Coronary artery (tissue), 2 donors: ENCODE data around the gene FSCN2.

ENCODE experiments used
- DNase-seq: peaks from one replicate; pipeline ENCODE4 v3.0.0-alpha.2; 2017; ENCODE audit warnings: low spot score
- H3K27ac ChIP-seq, 2 donors: fragments of 200-600 bp; sonication (generic); one replicate each; pipeline ENCODE4 v1.5.1; 2016 to 2019
- H3K4me3 ChIP-seq: fragments of 200-600 bp; sonication (generic); 2 replicates; pipeline ENCODE4 v1.5.1; 2016; ENCODE audit warnings: mild to moderate bottlenecking, moderate library complexity
- CTCF ChIP-seq: fragments of 200-600 bp; sonication (generic); IDR thresholded peaks from one replicate; pipeline ENCODE4 v1.5.1; 2019; ENCODE audit warnings: antibody characterized with exemption

Gene FSCN2

GRCh38 chr17:81514489-81514738 lies 13.8 kb upstream of the FSCN2 start:
- no peak for TF ChIP-seq CTCF

GRCh38 chr17:81514739-81515529 lies 13.2 kb upstream of the FSCN2 start:
- no peak for DNase-seq
- H3K27ac ChIP-seq: peak overlapping the region; percentile 99
- TF ChIP-seq CTCF: no peak
- peak overlapping the region; percentile 97 for H3K4me3 ChIP-seq

More at GRCh38 chr17:81514489-81514738, 13.8 kb upstream of the FSCN2 start:
- DNase-seq: no peak
- peak overlapping the region; percentile 97 for H3K4me3 ChIP-seq
- peak overlapping the region; percentile 99 for H3K27ac ChIP-seq

GRCh38 chr17:81515530-81516041 lies 12.6 kb upstream of the FSCN2 start:
- no peak for TF ChIP-seq CTCF
- peak overlapping the region; percentile 97 for H3K4me3 ChIP-seq
- H3K27ac ChIP-seq: peak overlapping the region; percentile 99
- no peak for DNase-seq

GRCh38 chr17:81516439-81516838 lies 11.7 kb upstream of the FSCN2 start:
- no peak for TF ChIP-seq CTCF
- Histone ChIP-seq H3K4me3 (peak overlapping the region; percentile 97), H3K27ac (peak overlapping the region; percentile 99)
- no peak for DNase-seq

- TF ChIP-seq CTCF: no peak
- no peak for DNase-seq
- Histone ChIP-seq H3K4me3 (peak overlapping the region; percentile 97), H3K27ac (peak overlapping the region; percentile 99)
Measured at GRCh38 chr17:81517009-81517338, 11.2 kb upstream of the FSCN2 start.

GRCh38 chr17:81517339-81518112 lies 10.7 kb upstream of the FSCN2 start:
- Histone ChIP-seq H3K27ac (peak overlapping the region; percentile 99), H3K4me3 (peak overlapping the region; percentile 97)
- no peak for TF ChIP-seq CTCF
- no peak for DNase-seq
